ENCODE results near the gene BAHCC1. TPM values are rescaled to one million over a fixed set of nuclear protein-coding genes. Genes with fewer than 3 reads are reported as not detected.

BAHCC1 gene
- total and polyA plus RNA-seq, 2 of the 8 experiments (the other 6 are each of a cell fraction or from before 2014, with no cell fraction given): 0.26 to 0.58 TPM

DNA sequence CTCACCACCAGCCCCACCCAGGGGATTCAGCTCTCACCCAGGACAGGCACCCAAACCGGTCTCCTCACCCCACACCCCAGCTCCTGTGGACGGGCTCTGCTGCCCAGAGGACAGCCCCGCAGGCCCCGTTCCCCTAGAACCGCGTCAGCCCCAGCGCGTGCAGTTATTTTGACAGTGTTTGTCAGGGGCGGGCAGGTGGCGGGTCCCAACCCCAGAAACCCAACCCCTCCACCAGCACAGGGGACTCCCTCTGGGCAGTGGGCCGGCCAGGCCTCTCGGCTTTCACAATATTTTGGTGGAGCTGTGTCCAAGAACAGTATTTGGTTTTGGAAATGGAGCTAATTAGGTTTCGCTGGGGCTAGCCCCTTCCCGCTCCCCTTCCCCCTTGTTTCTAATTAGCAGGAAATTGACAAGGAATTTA, 44.8 kb downstream of the BAHCC1 start:
- Histone ChIP-seq H2AK5ac (ENCODE audit: low read depth, low read length) (no peak overlapping the region), H3K14ac (ENCODE audit: insufficient read length) (no peak overlapping the region), H4K91ac (replicated peaks; ENCODE audit: insufficient read length, low read length) (no peak overlapping the region), H3K9me3 (ENCODE audit: insufficient read depth in 2 of 2, low read depth in 1 of 2, low read length in 1 of 2) (no peaks in the 10 kb centered on the region), H3K79me1 (ENCODE audit: low read depth, low read length) (no peaks in the 10 kb centered on the region), H3K56ac (replicated peaks; ENCODE audit: insufficient read length, low read depth, low read length) (no peak overlapping the region), H2BK12ac (ENCODE audit: low read depth, low read length) (no peak overlapping the region), H3K4me3 (ENCODE audit: extremely low read depth in 1 of 4, insufficient read depth in 2 of 4, low read depth in 3 of 4, low read length in 4 of 4) (no peak overlapping the region), H3K23ac (ENCODE audit: insufficient read length) (no peak overlapping the region), H3K27me3 (replicated peaks in 1 of 4; ENCODE audit: control insufficient read depth in 3 of 4, extremely low read depth in 1 of 4, insufficient read depth in 3 of 4, low read length in 3 of 4) (no peaks in the 10 kb centered on the region), H2BK20ac (ENCODE audit: low read length) (no peak overlapping the region), H2BK15ac (ENCODE audit: low read length) (no peak overlapping the region), H2BK120ac (replicated peaks; ENCODE audit: low read depth, low read length) (no peak overlapping the region), H3K4ac (replicated peaks; ENCODE audit: insufficient read length, low read depth, low read length) (no peak overlapping the region), H3K4me2 (ENCODE audit: insufficient read depth in 1 of 2, low read depth in 2 of 2, low read length in 2 of 2) (no peak overlapping the region), H3K27ac (ENCODE audit: low read depth, low read length) (no peak overlapping the region), H3K79me2 (ENCODE audit: control insufficient read depth in 1 of 2, insufficient read depth in 2 of 2, low read length in 2 of 2) (no peaks in the 10 kb centered on the region), H3K4me1 (replicated peaks in 1 of 4; ENCODE audit: control insufficient read depth in 3 of 4, insufficient read depth in 4 of 4, low read length in 3 of 4) (peaks cover 0 to 2% (median under 1%) of the 10 kb centered on the region in 4 experiments; a peak in 3 of 7 replicates), H2BK5ac (ENCODE audit: low read depth, low read length) (no peak overlapping the region), H3K36me3 (ENCODE audit: control insufficient read depth in 2 of 4, insufficient read depth in 4 of 4, low read length in 3 of 4) (no peaks in the 10 kb centered on the region), H4K5ac (ENCODE audit: insufficient read length, low read depth, low read length) (no peak overlapping the region), H2AFZ (ENCODE audit: low read length) (no peak overlapping the region), H3K9ac (replicated peaks in 1 of 4; ENCODE audit: extremely low read depth in 1 of 4, low read depth in 3 of 4, low read length in 3 of 4) (no peak overlapping the region), H3K18ac (ENCODE audit: extremely low read depth, low read length) (no peak overlapping the region), H4K8ac (ENCODE audit: extremely low read depth, insufficient read depth, low read length) (no peak overlapping the region), H4K20me1 (replicated peaks in 1 of 2; ENCODE audit: control insufficient read depth in 1 of 2, insufficient read depth in 2 of 2, low read length in 2 of 2) (no peaks in the 10 kb centered on the region), H3K23me2 (ENCODE audit: low read depth, low read length) (no peaks in the 10 kb centered on the region)
- ChIA-PET CTCF (ENCODE audit: partially characterized antibody) (interaction anchor here (0.7 to 9.7 kb wide), 43 partner anchors 10 to 564 kb away, joined by 3 to 89 read pairs (median 6); partner anchors contain the start of genes BAHCC1 and SLC38A10), POLR2A (ENCODE audit: partially characterized antibody) (interaction anchor here (0.8 to 2.0 kb wide), 6 partner anchors 10 to 98 kb away, joined by 3 to 7 read pairs (median 4); no protein-coding TSS in a partner anchor)
- 90% methylated on average over 9 of the region's 14 CpGs; no CpG with 5 or more reads in 1 of the 2 experiments for WGBS, 2 experiments (ENCODE audit: extremely low coverage in 1 of 2, insufficient coverage in 1 of 2, insufficient read length in 1 of 2, insufficient replicate concordance in 2 of 2, low coverage in 1 of 2, low lambda C conversion rate in 2 of 2, missing lambda C conversion rate in 1 of 2)
- FAIRE-seq (no peak), DNase-seq (ENCODE audit: low read depth in 1 of 2, low spot score in 2 of 2) (no peak)
- TF ChIP-seq CREB1 (IDR thresholded peaks at IDR 0.05) (no peak), SUZ12 (IDR thresholded peaks at IDR 0.05; ENCODE audit: low read length) (no peak)

All from H1 (cell line).